Measurements from ENCODE around the gene GPR37L1.

GRCh38 chr1:202168861-202169260 lies 46.1 kb downstream of the GPR37L1 start:
- TF ChIP-seq CTCF (tag by site-specific recombination; IDR thresholded peaks at IDR 0.05) (no peak), ZNF239 (tag by site-specific recombination; IDR thresholded peaks at IDR 0.05) (no peak)
